GM23248 (cell line): ENCODE data around the gene RAMAC. TPM values are rescaled to one million over a fixed set of nuclear protein-coding genes. Genes with fewer than 3 reads are reported as not detected.

ENCODE experiments used
- DNase-seq: peaks from one replicate; pipeline ENCODE4 v3.0.0-alpha.2; 2015
- H2AFZ ChIP-seq: fragments of 200-600 bp; sonication (generic); 2 replicates; pipeline ENCODE4 v1.6.1; 2016; ENCODE audit warnings: antibody characterized with exemption
- H3F3A ChIP-seq: fragments of 200-600 bp; sonication (generic); 2 replicates; pipeline ENCODE4 v1.6.1; 2016; ENCODE audit warnings: mild to moderate bottlenecking, antibody characterized with exemption, mixed run types; ENCODE audit not compliant: insufficient read depth
- H3K27ac ChIP-seq: fragments of 200-600 bp; sonication (generic); 2 replicates; pipeline ENCODE4 v1.5.1; 2016; ENCODE audit warnings: mild to moderate bottlenecking
- H3K27me3 ChIP-seq: fragments of 200-600 bp; sonication (generic); replicated peaks from 2 replicates; pipeline ENCODE4 v1.6.1; 2016; ENCODE audit warnings: mild to moderate bottlenecking; ENCODE audit not compliant: insufficient read depth
- H3K36me3 ChIP-seq: fragments of 200-600 bp; sonication (generic); 2 replicates; pipeline ENCODE4 v1.6.1; 2016; ENCODE audit warnings: low read depth, mild to moderate bottlenecking
- H3K4me1 ChIP-seq: fragments of 200-600 bp; sonication (generic); 2 replicates; pipeline ENCODE4 v1.6.1; 2016; ENCODE audit warnings: mild to moderate bottlenecking; ENCODE audit not compliant: insufficient read depth
- H3K4me2 ChIP-seq: fragments of 200-600 bp; sonication (generic); one replicate; pipeline ENCODE4 v1.6.1; 2016; ENCODE audit warnings: mild to moderate bottlenecking; ENCODE audit not compliant: unreplicated experiment
- H3K4me3 ChIP-seq: fragments of 200-600 bp; sonication (generic); 2 replicates; pipeline ENCODE4 v1.5.1; 2016; ENCODE audit warnings: mild to moderate bottlenecking
- H3K79me2 ChIP-seq: fragments of 200-600 bp; sonication (generic); 2 replicates; pipeline ENCODE4 v1.6.1; 2016; ENCODE audit warnings: mild to moderate bottlenecking; ENCODE audit not compliant: insufficient read depth
- H3K9ac ChIP-seq: fragments of 200-600 bp; sonication (generic); 2 replicates; pipeline ENCODE4 v1.6.1; 2016; ENCODE audit warnings: mild to moderate bottlenecking
- H3K9me2 ChIP-seq: fragments of 200-600 bp; sonication (generic); 2 replicates; pipeline ENCODE4 v1.6.1; 2016; ENCODE audit warnings: mixed run types, mild to moderate bottlenecking, moderate library complexity; ENCODE audit not compliant: insufficient read depth
- H3K9me3 ChIP-seq: fragments of 200-600 bp; sonication (generic); one replicate; pipeline ENCODE4 v1.6.1; 2017; ENCODE audit warnings: low read depth
- H4K20me1 ChIP-seq: fragments of 200-600 bp; sonication (generic); 2 replicates; pipeline ENCODE4 v1.6.0; 2016; ENCODE audit not compliant: insufficient read depth
- EZH2 ChIP-seq: fragments of 200-600 bp; sonication (generic); IDR thresholded peaks from 2 replicates; pipeline ENCODE4 v1.6.1; 2018; ENCODE audit warnings: antibody characterized with exemption, mild to moderate bottlenecking; ENCODE audit not compliant: insufficient read depth, poor library complexity, severe bottlenecking
- EZH2phosphoT487 ChIP-seq: fragments of 200-600 bp; sonication (generic); IDR thresholded peaks from 2 replicates; pipeline ENCODE4 v1.6.1; 2018; ENCODE audit warnings: antibody characterized with exemption, moderate library complexity, mild to moderate bottlenecking, low read depth; ENCODE audit not compliant: insufficient read depth
- WGBS, 2 experiments: methylation state at CpG; one replicate each; pipeline ENCODE4 v1.1.6; 2015 to 2017; ENCODE audit warnings: low lambda C conversion rate in 2 of 2, low coverage in 1 of 2; ENCODE audit errors: missing lambda C conversion rate in 2 of 2; 5-methylcytosine and 5-hydroxymethylcytosine counted together
- in situ Hi-C: fragments of 300-500 bp; cut with MboI; formaldehyde crosslinking; loops from 2 replicates; pipeline ENCODE4 v1.15.0; 2020
- polyA plus RNA-seq: library from polyadenylated mRNA; unstranded; fragments of >200 nt; fragmentation: Nextera tagmentation; extraction: Ambion mirVana; gene quantifications from 2 replicates; pipeline ENCODE4 v1.2.1, GENCODE V29; 2016
- total RNA-seq: library from RNA; depleted of rRNA; stranded (reverse); fragments of >200 nt; shearing (Covaris generic); gene quantifications from 2 replicates; pipeline ENCODE4 v1.2.3, GENCODE V29; 2014

The RAMAC gene
- total and polyA plus RNA-seq, 2 experiments from 2014 or later = 23.9 to 40.2 TPM

- no peaks in the 10 kb centered on the region for H4K20me1 ChIP-seq
- H2AFZ ChIP-seq = no peak overlapping the region
- H3K9ac ChIP-seq = no peak overlapping the region
- H3K36me3 ChIP-seq = no peaks in the 10 kb centered on the region
- DNase-seq = no peak
- no peaks in the 10 kb centered on the region for H3K79me2 ChIP-seq
- no peaks in the 10 kb centered on the region for H3K27me3 ChIP-seq
- no peak overlapping the region for H3K27ac ChIP-seq
- in situ Hi-C loops = no loop called here
- H3K4me3 ChIP-seq = no peak overlapping the region
- no peaks in the 10 kb centered on the region for H3F3A ChIP-seq
- H3K9me2 ChIP-seq = no peaks in the 10 kb centered on the region
- TF ChIP-seq EZH2phosphoT487 = no peak
- TF ChIP-seq EZH2 = no peak
- no peak overlapping the region for H3K4me2 ChIP-seq
- 75 to 91% methylated on average over 2 of the region's 2 CpGs for WGBS, 2 experiments
- no peaks in the 10 kb centered on the region for H3K4me1 ChIP-seq
- no peaks in the 10 kb centered on the region for H3K9me3 ChIP-seq
These were observed 14.6 kb upstream of the RAMAC start for GRCh38 chr15:82971218-82971984.

GRCh38 chr15:82972990-82973389 lies 13.0 kb upstream of the RAMAC start:
- Histone ChIP-seq H3K9me3 (no peaks in the 10 kb centered on the region), H3K4me3 (no peak overlapping the region), H3K36me3 (no peaks in the 10 kb centered on the region), H4K20me1 (no peaks in the 10 kb centered on the region), H2AFZ (no peak overlapping the region), H3K4me1 (no peaks in the 10 kb centered on the region), H3K4me2 (no peak overlapping the region), H3K27ac (no peak overlapping the region), H3K9ac (no peak overlapping the region), H3K9me2 (no peaks in the 10 kb centered on the region), H3K27me3 (no peaks in the 10 kb centered on the region), H3K79me2 (no peaks in the 10 kb centered on the region), H3F3A (no peaks in the 10 kb centered on the region)
- in situ Hi-C loops = no loop called here
- no peak for DNase-seq
- WGBS, 2 experiments = 84 to 95% methylated on average over 1 of the region's 1 CpG
- TF ChIP-seq EZH2phosphoT487 = no peak

- no peak overlapping the region for H3K27ac ChIP-seq
- H3K4me3 ChIP-seq = no peak overlapping the region
- no peaks in the 10 kb centered on the region for H3F3A ChIP-seq
- no peak for DNase-seq
- no peak for TF ChIP-seq EZH2
- TF ChIP-seq EZH2phosphoT487 = no peak
- H3K79me2 ChIP-seq = no peaks in the 10 kb centered on the region
- no peak overlapping the region for H3K4me2 ChIP-seq
- H4K20me1 ChIP-seq = no peaks in the 10 kb centered on the region
- 67 to 85% methylated on average over 1 of the region's 1 CpG for WGBS, 2 experiments
- H3K9ac ChIP-seq = no peak overlapping the region
- no peaks in the 10 kb centered on the region for H3K4me1 ChIP-seq
- in situ Hi-C loops = no loop called here
- H2AFZ ChIP-seq = no peak overlapping the region
- no peaks in the 10 kb centered on the region for H3K36me3 ChIP-seq
- H3K27me3 ChIP-seq = no peaks in the 10 kb centered on the region
- no peaks in the 10 kb centered on the region for H3K9me2 ChIP-seq
- H3K9me3 ChIP-seq = no peaks in the 10 kb centered on the region
These were observed 8.9 kb upstream of the RAMAC start for GRCh38 chr15:82977076-82977475.

GRCh38 chr15:82978438-82978837 lies 7.6 kb upstream of the RAMAC start:
- DNase-seq = no peak
- Histone ChIP-seq H3K4me2 (no peak overlapping the region), H3K4me3 (no peak overlapping the region), H3K36me3 (no peaks in the 10 kb centered on the region), H3K27me3 (no peaks in the 10 kb centered on the region), H3K9ac (no peak overlapping the region), H3F3A (no peaks in the 10 kb centered on the region), H3K27ac (no peak overlapping the region), H3K9me3 (no peaks in the 10 kb centered on the region), H3K4me1 (no peaks in the 10 kb centered on the region), H3K9me2 (no peaks in the 10 kb centered on the region), H2AFZ (no peak overlapping the region), H4K20me1 (no peaks in the 10 kb centered on the region), H3K79me2 (no peaks in the 10 kb centered on the region)
- in situ Hi-C loops = no loop called here
- 75 to 76% methylated on average over 5 of the region's 5 CpGs for WGBS, 2 experiments
- no peak for TF ChIP-seq EZH2
- no peak for TF ChIP-seq EZH2phosphoT487

- no peaks in the 10 kb centered on the region for H3K27me3 ChIP-seq
- H3K36me3 ChIP-seq = no peaks in the 10 kb centered on the region
- no peaks in the 10 kb centered on the region for H3K9me3 ChIP-seq
- no peak for DNase-seq
- no peaks in the 10 kb centered on the region for H3K79me2 ChIP-seq
- no peaks in the 10 kb centered on the region for H4K20me1 ChIP-seq
- H3K4me1 ChIP-seq = no peaks in the 10 kb centered on the region
- H3K27ac ChIP-seq = no peak overlapping the region
- no peak overlapping the region for H3K4me3 ChIP-seq
- H3F3A ChIP-seq = no peaks in the 10 kb centered on the region
- TF ChIP-seq EZH2phosphoT487 (no peak), EZH2 (no peak)
- no peak overlapping the region for H3K9ac ChIP-seq
- no peaks in the 10 kb centered on the region for H3K9me2 ChIP-seq
- H2AFZ ChIP-seq = no peak overlapping the region
- in situ Hi-C loops = no loop called here
- no peak overlapping the region for H3K4me2 ChIP-seq
- WGBS, 2 experiments = 67 to 75% methylated on average over 1 of the region's 1 CpG
These were observed 6.3 kb upstream of the RAMAC start for GRCh38 chr15:82979726-82980125.
